ENCODE measurements around the gene ZC3H15. TPM values are rescaled to one million over a fixed set of nuclear protein-coding genes. Genes with fewer than 3 reads are reported as not detected.
"Not testable (repeated sequence)": the region's sequence is repeated elsewhere in the genome, so short reads cannot be mapped to it uniquely, and the experiment has no call there.

The ZC3H15 gene
- total RNA-seq, 1 experiment from 2014 or later: 335 TPM

- DNase-seq, H3K36me3 ChIP-seq, H3K4me3 ChIP-seq, H3K27me3 ChIP-seq, H3K27ac ChIP-seq, H3K4me1 ChIP-seq: not testable (repeated sequence)
- H3K9me3 ChIP-seq (replicated peaks): peaks cover 10% of the 10 kb centered on the region
Measured at GRCh38 chr2:186474239-186474638, 11.8 kb upstream of the ZC3H15 start.

DNA sequence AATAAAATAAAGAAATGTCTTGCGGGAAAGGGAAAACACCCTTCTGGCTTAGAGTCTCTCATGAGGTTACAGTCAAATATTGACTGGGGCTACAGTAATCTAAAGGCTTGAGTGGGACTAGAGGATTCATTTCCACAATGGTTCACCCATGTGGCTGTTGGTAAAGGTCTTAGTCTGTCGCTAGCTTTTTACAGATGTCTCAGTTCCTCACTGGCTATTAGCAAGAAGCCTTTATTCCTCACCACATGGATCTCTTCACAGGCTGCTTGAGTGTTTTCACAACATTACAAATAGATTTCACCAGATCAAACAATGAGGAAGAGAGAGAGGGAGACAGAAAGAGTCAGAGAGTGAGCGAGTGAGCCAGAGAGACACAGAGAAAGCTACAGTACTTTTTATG lies 8.3 kb upstream of the ZC3H15 start:
- Histone ChIP-seq H3K4me1 (no peaks in the 10 kb centered on the region), H3K27ac (no peak overlapping the region), H3K4me3 (no peak overlapping the region), H3K27me3 (no peaks in the 10 kb centered on the region), H3K9me3 (replicated peaks) (no peaks in the 10 kb centered on the region), H3K36me3 (no peaks in the 10 kb centered on the region)
- no peak for DNase-seq

DNA sequence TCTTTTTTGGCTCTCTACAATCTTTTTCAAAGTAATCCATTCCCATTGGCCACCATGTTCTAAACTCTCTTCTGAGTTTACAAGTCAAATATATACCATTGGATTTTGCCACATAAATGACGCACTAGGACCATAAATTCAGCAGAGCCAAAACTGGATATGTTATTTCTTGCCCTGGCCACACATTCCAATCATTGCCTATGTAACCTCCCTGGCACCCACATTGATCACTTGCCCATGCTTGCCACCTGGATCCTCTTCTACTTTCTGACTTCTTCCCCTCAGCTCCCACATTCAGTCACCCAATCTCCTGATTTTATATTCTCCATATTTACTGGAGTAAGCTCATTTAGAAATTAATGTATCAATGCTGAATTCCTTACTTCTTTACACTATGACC lies 5.1 kb upstream of the ZC3H15 start:
- Histone ChIP-seq H3K9me3 (replicated peaks) (no peaks in the 10 kb centered on the region), H3K4me3 (no peak overlapping the region), H3K36me3 (no peaks in the 10 kb centered on the region), H3K27me3 (no peaks in the 10 kb centered on the region), H3K27ac (no peak overlapping the region), H3K4me1 (peaks cover 4% of the 10 kb centered on the region; the same call in 1 of the 2 replicates)
- no peak for DNase-seq

GRCh38 chr2:186484062-186484735 lies 1.9 kb upstream of the ZC3H15 start:
- H3K27ac ChIP-seq: no peak overlapping the region
- peaks cover 14% of the 10 kb centered on the region for H3K4me1 ChIP-seq
- H3K27me3 ChIP-seq: no peaks in the 10 kb centered on the region
- H3K36me3 ChIP-seq: peaks cover 8% of the 10 kb centered on the region
- H3K4me3 ChIP-seq: no peak overlapping the region
- no peak for DNase-seq
- no peaks in the 10 kb centered on the region for H3K9me3 ChIP-seq (replicated peaks)

- no peak for DNase-seq
- H3K4me1 ChIP-seq: peaks cover 14% of the 10 kb centered on the region
Measured at GRCh38 chr2:186485576-186485870, 537 bp upstream of the ZC3H15 start.

GRCh38 chr2:186486651-186487647 lies 889 bp downstream of the ZC3H15 start:
- peak in 1 of 2 experiments; percentile 70 for DNase-seq
- Histone ChIP-seq H3K4me1 (peaks cover 14% of the 10 kb centered on the region), H3K27ac (peak overlapping the region; percentile 86), H3K27me3 (no peaks in the 10 kb centered on the region), H3K9me3 (replicated peaks) (no peaks in the 10 kb centered on the region), H3K36me3 (peaks cover 22% of the 10 kb centered on the region), H3K4me3 (peak overlapping the region; percentile 80)

More at GRCh38 chr2:186485576-186485870, 537 bp upstream of the ZC3H15 start:
- peak overlapping the region; percentile 80 for H3K4me3 ChIP-seq
- no peaks in the 10 kb centered on the region for H3K9me3 ChIP-seq (replicated peaks)
- H3K27ac ChIP-seq: peak overlapping the region; percentile 86
- H3K36me3 ChIP-seq: peaks cover 18% of the 10 kb centered on the region
- no peaks in the 10 kb centered on the region for H3K27me3 ChIP-seq

- no peaks in the 10 kb centered on the region for H3K27me3 ChIP-seq
- DNase-seq: no peak
- H3K27ac ChIP-seq: no peak overlapping the region
- H3K36me3 ChIP-seq: peaks cover 74% of the 10 kb centered on the region
- no peak overlapping the region for H3K4me3 ChIP-seq
- no peaks in the 10 kb centered on the region; the same call in 1 of the 2 replicates for H3K4me1 ChIP-seq
- H3K9me3 ChIP-seq (replicated peaks): no peaks in the 10 kb centered on the region
Measured at GRCh38 chr2:186493564-186494085, 7.6 kb downstream of the ZC3H15 start.

GRCh38 chr2:186496401-186496800 lies 10.3 kb downstream of the ZC3H15 start:
- Histone ChIP-seq H3K4me3 (no peak overlapping the region), H3K4me1 (no peaks in the 10 kb centered on the region), H3K27me3 (no peaks in the 10 kb centered on the region), H3K9me3 (replicated peaks) (no peaks in the 10 kb centered on the region), H3K27ac (no peak overlapping the region), H3K36me3 (peaks cover 86% of the 10 kb centered on the region)
- no peak for DNase-seq

- H3K9me3 ChIP-seq (replicated peaks): no peaks in the 10 kb centered on the region
- H3K27ac ChIP-seq: no peak overlapping the region
- H3K4me3 ChIP-seq: no peak overlapping the region
- no peaks in the 10 kb centered on the region for H3K27me3 ChIP-seq
- DNase-seq: no peak
- peaks cover 86% of the 10 kb centered on the region for H3K36me3 ChIP-seq
- no peaks in the 10 kb centered on the region for H3K4me1 ChIP-seq
Measured at GRCh38 chr2:186497928-186498327, 11.9 kb downstream of the ZC3H15 start.

DNA sequence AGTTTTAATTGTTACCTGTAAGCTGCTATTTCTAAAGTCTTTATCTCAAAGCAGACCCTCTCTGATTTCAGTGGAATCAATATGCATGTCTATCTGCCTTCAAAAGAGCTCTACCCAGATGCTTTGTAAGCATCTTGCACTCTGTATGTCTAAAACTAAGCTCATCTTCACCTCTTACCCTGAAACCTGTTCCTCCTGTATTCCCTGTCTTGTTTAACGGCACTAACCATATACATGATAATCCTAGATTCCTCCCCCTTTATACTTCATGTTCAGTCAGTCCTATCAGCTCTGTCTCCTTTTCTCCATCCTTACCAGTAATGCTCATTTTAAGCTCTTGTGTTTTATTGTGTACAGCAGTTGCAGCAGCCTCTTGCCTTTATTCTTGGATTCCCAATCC lies 12.8 kb downstream of the ZC3H15 start:
- H3K36me3 ChIP-seq: peaks cover 93% of the 10 kb centered on the region
- H3K27me3 ChIP-seq: no peaks in the 10 kb centered on the region
- DNase-seq: no peak
- no peaks in the 10 kb centered on the region for H3K4me1 ChIP-seq
- H3K9me3 ChIP-seq (replicated peaks): no peaks in the 10 kb centered on the region
- H3K4me3 ChIP-seq: no peak overlapping the region
- H3K27ac ChIP-seq: no peak overlapping the region

DNA sequence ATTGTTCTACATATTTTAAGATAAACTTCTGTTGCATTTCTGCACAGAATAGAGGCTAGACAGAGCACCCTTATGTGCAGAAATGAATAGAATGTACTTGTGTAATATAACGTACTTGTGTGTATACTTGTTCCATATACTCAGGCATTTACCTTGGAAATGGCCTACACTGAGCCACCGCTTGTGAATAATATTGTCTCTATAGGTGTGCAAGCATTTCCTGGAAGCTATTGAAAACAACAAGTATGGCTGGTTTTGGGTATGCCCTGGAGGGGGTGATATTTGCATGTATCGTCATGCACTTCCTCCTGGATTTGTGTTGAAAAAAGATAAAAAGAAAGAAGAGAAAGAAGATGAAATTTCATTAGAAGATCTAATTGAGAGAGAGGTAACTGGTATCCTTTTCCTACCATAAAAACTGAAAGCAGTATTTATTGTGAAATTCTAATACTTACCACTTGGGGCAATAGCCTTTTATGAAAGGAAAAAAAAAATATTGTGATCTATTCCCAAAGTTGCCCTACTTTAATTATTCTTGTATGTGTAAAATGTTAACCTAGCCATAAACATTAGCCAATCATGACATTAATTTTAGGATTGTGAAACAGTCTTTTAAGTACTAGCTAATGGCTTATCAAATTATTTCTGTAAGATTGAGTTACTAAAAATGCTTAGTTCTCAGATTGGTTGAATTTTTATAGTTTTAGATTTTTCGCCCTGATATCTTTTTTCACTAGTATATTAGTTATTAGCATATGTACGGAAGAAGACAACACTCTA lies 18.0 kb downstream of the ZC3H15 start:
- peaks cover 98% of the 10 kb centered on the region for H3K36me3 ChIP-seq

DNA sequence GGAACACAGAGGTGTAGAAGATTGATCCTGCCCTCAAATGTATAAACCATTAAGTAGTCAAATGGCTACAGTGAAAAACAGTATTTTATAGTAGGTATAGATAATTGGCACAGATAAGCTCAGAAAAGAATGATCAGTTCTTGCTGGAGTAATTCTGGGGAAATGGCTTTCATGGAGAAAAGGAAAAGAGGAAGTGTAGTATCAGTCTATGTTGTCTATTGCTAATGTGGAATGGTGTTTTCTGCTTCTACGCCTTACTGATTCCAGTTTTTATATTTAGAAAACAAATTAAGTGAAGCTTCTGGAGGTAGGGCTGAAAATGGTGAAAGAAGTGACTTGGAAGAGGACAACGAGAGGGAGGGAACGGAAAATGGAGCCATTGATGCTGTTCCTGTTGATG lies 22.2 kb downstream of the ZC3H15 start:
- Histone ChIP-seq H3K9me3 (replicated peaks) (no peaks in the 10 kb centered on the region), H3K4me1 (no peaks in the 10 kb centered on the region), H3K36me3 (peaks cover 100% of the 10 kb centered on the region), H3K27me3 (no peaks in the 10 kb centered on the region), H3K27ac (no peak overlapping the region), H3K4me3 (no peak overlapping the region)
- DNase-seq: no peak

More for the DNA sequence above, 18.0 kb downstream of the ZC3H15 start:
- Histone ChIP-seq H3K27me3 (no peaks in the 10 kb centered on the region), H3K4me3 (no peak overlapping the region), H3K27ac (no peak overlapping the region), H3K9me3 (replicated peaks) (no peaks in the 10 kb centered on the region), H3K4me1 (no peaks in the 10 kb centered on the region)
- DNase-seq: peak in 1 of 2 experiments; percentile 78

DNA sequence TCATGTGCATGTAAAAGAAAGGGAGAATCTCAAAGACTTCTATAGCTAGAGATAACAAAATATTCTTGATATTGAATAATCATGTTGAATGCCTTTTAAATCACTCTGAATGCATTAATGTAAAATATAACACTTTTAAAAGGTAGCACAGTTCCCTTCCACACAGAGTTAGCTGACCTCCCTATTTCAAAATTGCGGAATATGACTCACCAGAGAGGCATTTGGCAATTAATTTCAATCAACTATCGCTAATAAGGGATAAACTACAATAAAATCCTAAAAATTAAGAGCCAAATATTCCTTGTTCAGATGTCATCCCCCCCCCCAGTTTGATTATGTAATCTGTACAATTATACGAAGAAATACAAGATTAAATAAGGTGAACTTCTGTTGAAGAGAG lies 29.3 kb downstream of the ZC3H15 start:
- no peaks in the 10 kb centered on the region for H3K4me1 ChIP-seq
- no peak overlapping the region for H3K4me3 ChIP-seq
- H3K27ac ChIP-seq: no peak overlapping the region
- H3K36me3 ChIP-seq: peaks cover 89% of the 10 kb centered on the region
- H3K27me3 ChIP-seq: no peaks in the 10 kb centered on the region
- DNase-seq: no peak
- no peaks in the 10 kb centered on the region for H3K9me3 ChIP-seq (replicated peaks)

GRCh38 chr2:186516396-186516795 lies 30.3 kb downstream of the ZC3H15 start:
- Histone ChIP-seq H3K27ac (no peak overlapping the region), H3K9me3 (replicated peaks) (no peaks in the 10 kb centered on the region), H3K36me3 (peaks cover 89% of the 10 kb centered on the region), H3K4me1 (no peaks in the 10 kb centered on the region), H3K4me3 (no peak overlapping the region), H3K27me3 (no peaks in the 10 kb centered on the region)
- no peak for DNase-seq
